Panc1 (cell line): Measurements from ENCODE around the gene WDR6. TPM values are rescaled to one million over a fixed set of nuclear protein-coding genes. Genes with fewer than 3 reads are reported as not detected.

Experiments
- ATAC-seq: fragments of 200-7000 bp; cut with Tn5 transposase; 2 replicates; pipeline ENCODE4 v1.9.1; 2020; ENCODE audit warnings: mild to moderate bottlenecking, moderate library complexity
- BruUV-seq: library from RNA; stranded (reverse); fragments of 400-500 nt; replicated peaks from 2 replicates; lab custom pipeline; 2021; lab: Mats Ljungman, UMichigan
- CTCF ChIA-PET: fragments of 300-600 bp; sonication (Branson Sonifier 250); formaldehyde crosslinking; loops from one replicate; lab custom pipeline; 2022; ENCODE audit warnings: antibody characterized with exemption; lab: Charles Lee
- POLR2A ChIA-PET: fragments of 300-600 bp; sonication (Branson Sonifier 250); formaldehyde crosslinking; loops from one replicate; lab custom pipeline; 2022; ENCODE audit warnings: antibody characterized with exemption; lab: Charles Lee
- DNase-seq: peaks from one replicate; pipeline ENCODE4 v3.0.0-alpha.2; 2010; ENCODE audit warnings: low read depth, low spot score
- H3K27ac ChIP-seq: 2 replicates; pipeline ENCODE4 v1.5.1; 2011; ENCODE audit warnings: mild to moderate bottlenecking, low read length, inconsistent platforms
- H3K27me3 ChIP-seq: fragments of 200-500 bp; sonication (Bioruptor generic); 2 replicates; pipeline ENCODE4 v1.6.0; 2014; ENCODE audit warnings: low read length, inconsistent platforms; ENCODE audit not compliant: control insufficient read depth, insufficient read depth
- H3K36me3 ChIP-seq: fragments of 200-500 bp; sonication (Bioruptor generic); 2 replicates; pipeline ENCODE4 v1.5.1; 2014; ENCODE audit warnings: inconsistent platforms, mild to moderate bottlenecking, low read length, moderate library complexity; ENCODE audit not compliant: control insufficient read depth, insufficient read depth
- H3K4me1 ChIP-seq: 2 replicates; pipeline ENCODE4 v1.5.1; 2011; ENCODE audit warnings: inconsistent platforms, mild to moderate bottlenecking, low read length, moderate library complexity; ENCODE audit not compliant: control insufficient read depth, insufficient read depth
- H3K4me3 ChIP-seq, 2 experiments: 2 replicates each; pipeline ENCODE4 v1.5.1; 2011 to 2012; ENCODE audit warnings: low read depth in 2 of 2, low read length in 2 of 2, mild to moderate bottlenecking in 2 of 2, inconsistent platforms in 1 of 2, moderate library complexity in 1 of 2
- H3K9me3 ChIP-seq: fragments of 200-500 bp; sonication (Bioruptor generic); 2 replicates; pipeline ENCODE4 v1.5.1; 2014; ENCODE audit warnings: low read depth, mild to moderate bottlenecking, inconsistent platforms, low read length, moderate library complexity; ENCODE audit not compliant: control insufficient read depth, insufficient read depth
- POLR2AphosphoS5 ChIP-seq: IDR thresholded peaks from 2 replicates; pipeline ENCODE4 v1.6.1; 2012; ENCODE audit warnings: mild to moderate bottlenecking, low read depth, low read length, moderate library complexity
- REST ChIP-seq, 2 experiments: IDR thresholded peaks; 2 replicates each; pipeline ENCODE4 v1.6.1; 2011 to 2012; ENCODE audit warnings: low read depth in 2 of 2, control low read depth in 1 of 2, low read length in 1 of 2, mild to moderate bottlenecking in 1 of 2, moderate library complexity in 1 of 2; ENCODE audit not compliant: insufficient read depth in 1 of 2
- SIN3A ChIP-seq: IDR thresholded peaks from 2 replicates; pipeline ENCODE4 v1.6.1; 2012; ENCODE audit warnings: low read depth, mild to moderate bottlenecking, low read length, moderate library complexity, borderline replicate concordance; ENCODE audit not compliant: insufficient read depth
- TCF7L2 ChIP-seq: IDR thresholded peaks from 2 replicates; pipeline ENCODE4 v1.6.1; 2011; ENCODE audit warnings: mild to moderate bottlenecking, low read depth, low read length, inconsistent platforms
- in situ Hi-C: cut with HindIII; loops from 2 replicates; pipeline ENCODE4 v1.10.0; 2016; ENCODE audit warnings: low sequenced_read_pairs, low pct_unique_long_range_greater_than_20kb
- intact Hi-C: fragments of 100-400 bp; cut with micrococcal nuclease; formaldehyde crosslinking; loops from one replicate; pipeline ENCODE4 v1.10.0; 2022; ENCODE audit not compliant: unreplicated experiment
- total RNA-seq: library from RNA; stranded (reverse); gene quantifications from one replicate; pipeline ENCODE4 v1.2.1, GENCODE V29; 2021; ENCODE audit not compliant: unreplicated experiment
- TF ChIP-seq, protein P1 (sequence below): fragments of 450-650 bp; IDR thresholded peaks from 2 replicates; pipeline ENCODE4 v1.5.1; 2017; ENCODE audit warnings: mild to moderate bottlenecking

WDR6 gene
- total RNA-seq, 1 experiment from 2014 or later = 142 TPM

- Histone ChIP-seq H3K27me3 (no peaks in the 10 kb centered on the region), H3K27ac (no peak overlapping the region), H3K4me3 (no peak overlapping the region), H3K4me1 (no peaks in the 10 kb centered on the region), H3K36me3 (peaks cover 6% of the 10 kb centered on the region), H3K9me3 (no peaks in the 10 kb centered on the region)
- intact Hi-C loops (no loop called here), in situ Hi-C loops (no loop called here)
- no TSS peak for BruUV-seq
- ChIA-PET POLR2A (no interaction called here), CTCF (interaction anchor here (0.6 kb wide), 1 partner anchor 8 kb away, joined by 4 read pairs; no protein-coding TSS in a partner anchor)
- TF ChIP-seq SIN3A (no peak), REST (IDR thresholded peaks at IDR 0.05; ENCODE audit: insufficient read depth in 1 of 2, low read depth in 2 of 2, low read length in 1 of 2) (no peak), POLR2AphosphoS5 (no peak), TCF7L2 (no peak)
- TF ChIP-seq, protein P1, sequence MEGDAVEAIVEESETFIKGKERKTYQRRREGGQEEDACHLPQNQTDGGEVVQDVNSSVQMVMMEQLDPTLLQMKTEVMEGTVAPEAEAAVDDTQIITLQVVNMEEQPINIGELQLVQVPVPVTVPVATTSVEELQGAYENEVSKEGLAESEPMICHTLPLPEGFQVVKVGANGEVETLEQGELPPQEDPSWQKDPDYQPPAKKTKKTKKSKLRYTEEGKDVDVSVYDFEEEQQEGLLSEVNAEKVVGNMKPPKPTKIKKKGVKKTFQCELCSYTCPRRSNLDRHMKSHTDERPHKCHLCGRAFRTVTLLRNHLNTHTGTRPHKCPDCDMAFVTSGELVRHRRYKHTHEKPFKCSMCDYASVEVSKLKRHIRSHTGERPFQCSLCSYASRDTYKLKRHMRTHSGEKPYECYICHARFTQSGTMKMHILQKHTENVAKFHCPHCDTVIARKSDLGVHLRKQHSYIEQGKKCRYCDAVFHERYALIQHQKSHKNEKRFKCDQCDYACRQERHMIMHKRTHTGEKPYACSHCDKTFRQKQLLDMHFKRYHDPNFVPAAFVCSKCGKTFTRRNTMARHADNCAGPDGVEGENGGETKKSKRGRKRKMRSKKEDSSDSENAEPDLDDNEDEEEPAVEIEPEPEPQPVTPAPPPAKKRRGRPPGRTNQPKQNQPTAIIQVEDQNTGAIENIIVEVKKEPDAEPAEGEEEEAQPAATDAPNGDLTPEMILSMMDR = no peak
- DNase-seq (no peak), ATAC-seq (no peak)
These were observed 46.3 kb upstream of the WDR6 start for GRCh38 chr3:48960841-48961413.

GRCh38 chr3:48962340-48962739 lies 44.9 kb upstream of the WDR6 start:
- ATAC-seq (no peak), DNase-seq (no peak)
- POLR2A ChIA-PET = no interaction called here
- intact Hi-C loops (no loop called here), in situ Hi-C loops (no loop called here)
- no TSS peak for BruUV-seq
- Histone ChIP-seq H3K4me1 (no peaks in the 10 kb centered on the region), H3K27me3 (no peaks in the 10 kb centered on the region), H3K36me3 (peaks cover 6% of the 10 kb centered on the region), H3K27ac (no peak overlapping the region), H3K4me3 (no peak overlapping the region), H3K9me3 (no peaks in the 10 kb centered on the region)
- CTCF ChIA-PET = no interaction called here
- TF ChIP-seq POLR2AphosphoS5 (no peak), SIN3A (no peak), TCF7L2 (no peak), REST (IDR thresholded peaks at IDR 0.05; ENCODE audit: insufficient read depth in 1 of 2, low read depth in 2 of 2, low read length in 1 of 2) (no peak)
- TF ChIP-seq, protein P1 = no peak
